Natural killer cell (primary cell): Measurements from ENCODE around the gene TIPRL. TPM values are rescaled to one million over a fixed set of nuclear protein-coding genes. Genes with fewer than 3 reads are reported as not detected.
"Not testable (repeated sequence)": the region's sequence is repeated elsewhere in the genome, so short reads cannot be mapped to it uniquely, and the experiment has no call there.

ENCODE experiments used
- ATAC-seq, 3 donors: fragments of 150-1000 bp in 2 of 3; fragments of 200-7000 bp in 1 of 3; cut with Tn5 transposase; 1 replicate in 1 of 3; 2 replicates in 2 of 3; pipeline ENCODE4 v1.10.0; 2021; ENCODE audit warnings: mild to moderate bottlenecking in 2 of 3, moderate library complexity in 2 of 3
- DNase-seq, 2 donors: peaks; one replicate each; pipeline versions ENCODE4 v3.0.0 to v3.0.0-alpha.2; 2013 to 2021; ENCODE audit warnings: mixed read lengths in 1 of 2
- H3K27ac ChIP-seq: one replicate; pipeline ENCODE4 v1.5.1; 2013; ENCODE audit warnings: mild to moderate bottlenecking, low read length
- H3K27me3 ChIP-seq: one replicate; pipeline ENCODE4 v1.6.1; 2013; ENCODE audit warnings: low read length; ENCODE audit not compliant: control insufficient read depth, insufficient read depth
- H3K36me3 ChIP-seq: one replicate; pipeline ENCODE4 v1.6.1; 2013; ENCODE audit warnings: low read length; ENCODE audit not compliant: control insufficient read depth, insufficient read depth
- H3K4me1 ChIP-seq: one replicate; pipeline ENCODE4 v1.6.1; 2013; ENCODE audit warnings: low read length; ENCODE audit not compliant: control insufficient read depth, insufficient read depth
- H3K4me3 ChIP-seq: one replicate; pipeline ENCODE4 v1.5.1; 2013; ENCODE audit warnings: low read length
- H3K9me3 ChIP-seq: one replicate; pipeline ENCODE4 v1.6.1; 2013; ENCODE audit warnings: low read length; ENCODE audit not compliant: control insufficient read depth, insufficient read depth
- H3K27ac Mint-ChIP-seq, 2 donors: one replicate each; pipeline ENCODE4 v1.8.0; 2022; ENCODE audit warnings: mild to moderate bottlenecking in 2 of 2, mixed read lengths in 2 of 2, moderate library complexity in 1 of 2
- H3K27me3 Mint-ChIP-seq, 2 donors: one replicate each; pipeline ENCODE4 v1.8.0; 2022; ENCODE audit warnings: low read depth in 2 of 2, mixed read lengths in 2 of 2
- H3K36me3 Mint-ChIP-seq: one replicate; pipeline ENCODE4 v1.8.0; 2022; ENCODE audit warnings: mixed read lengths
- H3K4me1 Mint-ChIP-seq, 2 donors: one replicate each; pipeline ENCODE4 v1.8.0; 2022; ENCODE audit warnings: mixed read lengths in 2 of 2
- H3K4me3 Mint-ChIP-seq: one replicate; pipeline ENCODE4 v1.8.0; 2022; ENCODE audit warnings: mild to moderate bottlenecking, moderate library complexity, mixed read lengths
- H3K9me3 Mint-ChIP-seq, 2 donors: one replicate each; pipeline ENCODE4 v1.8.0; 2022; ENCODE audit warnings: mixed read lengths in 2 of 2
- CTCF ChIP-seq: fragments of 200-600 bp; IDR thresholded peaks from one replicate; pipeline ENCODE4 v1.8.0; 2022; ENCODE audit warnings: antibody characterized with exemption
- whole genome bisulfite sequencing: methylation state at CpG from one replicate; pipeline ENCODE4 v1.1.7; 2013; ENCODE audit warnings: missing lambda C conversion rate; ENCODE audit not compliant: insufficient coverage; 5-methylcytosine and 5-hydroxymethylcytosine counted together
- intact Hi-C: fragments of 100-400 bp; cut with micrococcal nuclease; formaldehyde crosslinking; loops from one replicate; pipeline ENCODE4 v1.14.2; 2022
- total RNA-seq, 4 donors: library from RNA; stranded (reverse); fragments of 120-200 nt in 1 of 4; gene quantifications; one replicate each; pipeline versions ENCODE4 v1.2.3 to v1.2.4, GENCODE V29; 2013 to 2022

Gene TIPRL
- total RNA-seq, 3 donors from 2014 or later (not counting 1 experiment from before 2014, with no cell fraction given): 23.5 to 27.4 (median 25.6) TPM

GRCh38 chr1:168206111-168206510 lies 27.3 kb downstream of the TIPRL start:
- no peak overlapping the region for H3K4me3 ChIP-seq
- H3K27me3 Mint-ChIP-seq: no peaks in the 10 kb centered on the region
- H3K4me3 Mint-ChIP-seq: no peak overlapping the region
- peaks cover 17% of the 10 kb centered on the region for H3K36me3 Mint-ChIP-seq
- H3K27me3 ChIP-seq: no peaks in the 10 kb centered on the region
- no peak for TF ChIP-seq CTCF
- no peak overlapping the region for H3K27ac ChIP-seq
- no peak overlapping the region for H3K27ac Mint-ChIP-seq
- no peaks in the 10 kb centered on the region for H3K4me1 ChIP-seq
- H3K36me3 ChIP-seq: peaks cover 20% of the 10 kb centered on the region
- H3K4me1 Mint-ChIP-seq: no peaks in the 10 kb centered on the region
- ATAC-seq: no peak
- no peak for DNase-seq
- intact Hi-C loops: no loop called here
- H3K9me3 ChIP-seq: no peaks in the 10 kb centered on the region
- no peaks in the 10 kb centered on the region for H3K9me3 Mint-ChIP-seq

GRCh38 chr1:168207673-168208072 lies 28.9 kb downstream of the TIPRL start:
- WGBS: 93% methylated on average over 30 of the region's 34 CpGs
- H3K4me1 Mint-ChIP-seq, H3K4me3 Mint-ChIP-seq, H3K4me1 ChIP-seq, H3K4me3 ChIP-seq, H3K27ac Mint-ChIP-seq, DNase-seq, H3K36me3 Mint-ChIP-seq, H3K27ac ChIP-seq, H3K36me3 ChIP-seq, H3K9me3 Mint-ChIP-seq, H3K27me3 ChIP-seq, intact Hi-C loops, ATAC-seq, H3K9me3 ChIP-seq, H3K27me3 Mint-ChIP-seq: not testable (repeated sequence)

GRCh38 chr1:168210312-168210711 lies 31.6 kb downstream of the TIPRL start:
- no peaks in the 10 kb centered on the region for H3K4me1 ChIP-seq
- no peak overlapping the region for H3K27ac ChIP-seq
- TF ChIP-seq CTCF: no peak
- DNase-seq (no peak), ATAC-seq (no peak)
- intact Hi-C loops: no loop called here
- H3K36me3 ChIP-seq: no peaks in the 10 kb centered on the region
- H3K27me3 ChIP-seq: no peaks in the 10 kb centered on the region
- Mint-ChIP-seq H3K36me3 (peaks cover 6% of the 10 kb centered on the region), H3K27ac (no peak overlapping the region), H3K4me1 (peaks cover 0 to 5% of the 10 kb centered on the region in 2 donors), H3K27me3 (peaks cover 0 to 4% of the 10 kb centered on the region in 2 donors), H3K4me3 (no peak overlapping the region), H3K9me3 (peaks cover 0 to 2% of the 10 kb centered on the region in 2 donors)
- H3K4me3 ChIP-seq: no peak overlapping the region
- no peaks in the 10 kb centered on the region for H3K9me3 ChIP-seq
- WGBS: 93% methylated on average over 3 of the region's 3 CpGs

- Mint-ChIP-seq H3K4me1 (peaks cover 0 to 5% of the 10 kb centered on the region in 2 donors), H3K27ac (no peak overlapping the region), H3K36me3 (peaks cover 6% of the 10 kb centered on the region), H3K9me3 (peaks cover 0 to 2% of the 10 kb centered on the region in 2 donors), H3K27me3 (peaks cover 0 to 4% of the 10 kb centered on the region in 2 donors), H3K4me3 (no peak overlapping the region)
- 100% methylated on average over 2 of the region's 2 CpGs for WGBS
- Histone ChIP-seq H3K4me1 (no peaks in the 10 kb centered on the region), H3K36me3 (no peaks in the 10 kb centered on the region), H3K9me3 (no peaks in the 10 kb centered on the region), H3K4me3 (no peak overlapping the region), H3K27me3 (no peaks in the 10 kb centered on the region), H3K27ac (no peak overlapping the region)
- DNase-seq (no peak), ATAC-seq (no peak)
- intact Hi-C loops: no loop called here
- TF ChIP-seq CTCF: no peak
These were observed 34.6 kb downstream of the TIPRL start for GRCh38 chr1:168213349-168213748.
